GM21360 (cell line): ENCODE data around the gene EPB41L2.
A peak's percentile ranks its signal among the peaks of the same experiment; 100 is the strongest.
"Not testable (repeated sequence)": the region's sequence is repeated elsewhere in the genome, so short reads cannot be mapped to it uniquely, and the experiment has no call there.

Experiments
- ATAC-seq: cut with Tn5 transposase; IDR thresholded peaks from one replicate; pipeline ENCODE4 v1.9.1; 2021; ENCODE audit warnings: mild to moderate bottlenecking, moderate library complexity; ENCODE audit not compliant: unreplicated experiment

EPB41L2 gene

GRCh38 chr6:131063028-131063763 lies at the start of gene EPB41L2:
EPB41L2 (minus strand) TSS chr6:131063245; CDS start chr6:130956485, 106,760 bp downstream.
- peak; percentile 79 for ATAC-seq

GRCh38 chr6:131112249-131112648 lies 49.2 kb upstream of the EPB41L2 start:
- ATAC-seq: no peak

- ATAC-seq: no peak
These were observed 44.1 kb upstream of the EPB41L2 start for GRCh38 chr6:131107151-131107550.

GRCh38 chr6:131103901-131104300 lies 40.9 kb upstream of the EPB41L2 start:
- no peak for ATAC-seq

GRCh38 chr6:131103296-131103695 lies 40.3 kb upstream of the EPB41L2 start:
- no peak for ATAC-seq

- ATAC-seq: no peak
These were observed 39.1 kb upstream of the EPB41L2 start for GRCh38 chr6:131101911-131102680.

- ATAC-seq: no peak
These were observed 33.7 kb upstream of the EPB41L2 start for GRCh38 chr6:131096786-131097185.

- ATAC-seq: no peak
These were observed 30.3 kb upstream of the EPB41L2 start for GRCh38 chr6:131093334-131093733.

- ATAC-seq: not testable (repeated sequence)
These were observed 28.9 kb upstream of the EPB41L2 start for GRCh38 chr6:131091944-131092343.

GRCh38 chr6:131090339-131090738 lies 27.3 kb upstream of the EPB41L2 start:
- ATAC-seq: not testable (repeated sequence)

- no peak for ATAC-seq
These were observed 21.9 kb upstream of the EPB41L2 start for GRCh38 chr6:131084982-131085381.

GRCh38 chr6:131083687-131084086 lies 20.6 kb upstream of the EPB41L2 start:
- no peak for ATAC-seq

GRCh38 chr6:131082335-131082734 lies 19.3 kb upstream of the EPB41L2 start:
- no peak for ATAC-seq

GRCh38 chr6:131080084-131080483 lies 17.0 kb upstream of the EPB41L2 start:
- ATAC-seq: no peak

- ATAC-seq: no peak
These were observed 10.5 kb upstream of the EPB41L2 start for GRCh38 chr6:131073577-131073976.

- ATAC-seq: no peak
These were observed 7.0 kb upstream of the EPB41L2 start for GRCh38 chr6:131070061-131070460.

- no peak for ATAC-seq
These were observed 5.1 kb upstream of the EPB41L2 start for GRCh38 chr6:131068165-131068564.

- ATAC-seq: no peak
These were observed 4.5 kb upstream of the EPB41L2 start for GRCh38 chr6:131067521-131067920.

- ATAC-seq: no peak
These were observed 2.8 kb upstream of the EPB41L2 start for GRCh38 chr6:131065824-131066171.

- no peak for ATAC-seq
These were observed 2.2 kb upstream of the EPB41L2 start for GRCh38 chr6:131065112-131065823.

GRCh38 chr6:131063764-131064272 lies 773 bp upstream of the EPB41L2 start:
- ATAC-seq: peak; percentile 6
